Gastrocnemius medialis (tissue), 4 donors: ENCODE measurements around the gene PLSCR3. TPM values are rescaled to one million over a fixed set of nuclear protein-coding genes. Genes with fewer than 3 reads are reported as not detected.

Source experiments
- ATAC-seq, 2 donors: fragments of 150-250 bp; one replicate each; pipeline ENCODE4 v1.9.1; 2016
- DNase-seq, 2 donors: peaks; one replicate each; pipeline ENCODE4 v3.0.0-alpha.2; 2019
- H3K27ac ChIP-seq, 4 donors: fragments of 200-600 bp; sonication (generic); 1 replicate in 1 of 4; 2 replicates in 3 of 4; pipeline ENCODE4 v1.5.1; 2016 to 2018; ENCODE audit warnings: mild to moderate bottlenecking in 2 of 4, moderate library complexity in 1 of 4
- H3K27me3 ChIP-seq, 3 donors: fragments of 200-600 bp; sonication (generic) in 2 of 3; 1 replicate in 1 of 3; 2 replicates in 2 of 3; pipeline versions ENCODE4 v1.5.1 to v1.6.0; 2016 to 2019; ENCODE audit warnings: mild to moderate bottlenecking in 1 of 3, moderate library complexity in 1 of 3
- H3K36me3 ChIP-seq, 2 donors: fragments of 200-600 bp; sonication (generic) in 1 of 2; one replicate each; pipeline ENCODE4 v1.5.1; 2017 to 2018
- H3K4me1 ChIP-seq, 2 donors: fragments of 200-600 bp; sonication (generic) in 1 of 2; one replicate each; pipeline ENCODE4 v1.5.1; 2016 to 2017; ENCODE audit warnings: mild to moderate bottlenecking in 2 of 2
- H3K4me3 ChIP-seq, 4 donors: fragments of 200-600 bp; sonication (generic) in 3 of 4; 1 replicate in 1 of 4; 2 replicates in 3 of 4; pipeline ENCODE4 v1.5.1; 2016 to 2019; ENCODE audit warnings: mild to moderate bottlenecking in 2 of 4
- H3K9me3 ChIP-seq, 3 donors: fragments of 200-600 bp; sonication (generic) in 2 of 3; 1 replicate in 1 of 3; 2 replicates in 2 of 3; pipeline ENCODE4 v1.5.1; 2016 to 2019
- POLR2A ChIP-seq, 2 donors: fragments of 450-650 bp; IDR thresholded peaks; one replicate each; pipeline ENCODE4 v1.6.1; 2017; ENCODE audit warnings: antibody characterized with exemption in 2 of 2, mild to moderate bottlenecking in 2 of 2, moderate library complexity in 2 of 2
- in situ Hi-C, 4 donors: fragments of 200-750 bp; cut with MboI; loops; one replicate each; pipeline versions ENCODE4 v1.15.0 to v1.8.0; 2017; ENCODE audit warnings: low sequenced_read_pairs in 4 of 4
- intact Hi-C: fragments of 100-400 bp; cut with DNase I; formaldehyde crosslinking; loops from one replicate; pipeline ENCODE4 v1.15.1; 2023; ENCODE audit warnings: low total_unique reads
- total RNA-seq, 4 donors: library from RNA; depleted of rRNA; stranded (reverse); fragments of >200 nt; gene quantifications; one replicate each; pipeline versions ENCODE4 v1.1.0 to v1.2.3, GENCODE V29; 2016
- TF ChIP-seq, protein P1 (sequence below), 5 experiments: fragments of 450-650 bp in 3 of 5; fragments of 200-600 bp in 2 of 5; sonication (generic) in 2 of 5; IDR thresholded peaks in 4 of 5; conservative IDR thresholded peaks in 1 of 5; 1 replicate in 4 of 5; 2 replicates in 1 of 5; pipeline ENCODE4 v1.5.1; 2016 to 2019; ENCODE audit warnings: antibody characterized with exemption in 5 of 5, mild to moderate bottlenecking in 3 of 5, moderate library complexity in 3 of 5

PLSCR3 gene
- 10 to 100 TPM in 3 of 4 donors, 1 to 10 TPM in 1; 8.9 to 20.3 (median 14.4) TPM for total RNA-seq

DNA sequence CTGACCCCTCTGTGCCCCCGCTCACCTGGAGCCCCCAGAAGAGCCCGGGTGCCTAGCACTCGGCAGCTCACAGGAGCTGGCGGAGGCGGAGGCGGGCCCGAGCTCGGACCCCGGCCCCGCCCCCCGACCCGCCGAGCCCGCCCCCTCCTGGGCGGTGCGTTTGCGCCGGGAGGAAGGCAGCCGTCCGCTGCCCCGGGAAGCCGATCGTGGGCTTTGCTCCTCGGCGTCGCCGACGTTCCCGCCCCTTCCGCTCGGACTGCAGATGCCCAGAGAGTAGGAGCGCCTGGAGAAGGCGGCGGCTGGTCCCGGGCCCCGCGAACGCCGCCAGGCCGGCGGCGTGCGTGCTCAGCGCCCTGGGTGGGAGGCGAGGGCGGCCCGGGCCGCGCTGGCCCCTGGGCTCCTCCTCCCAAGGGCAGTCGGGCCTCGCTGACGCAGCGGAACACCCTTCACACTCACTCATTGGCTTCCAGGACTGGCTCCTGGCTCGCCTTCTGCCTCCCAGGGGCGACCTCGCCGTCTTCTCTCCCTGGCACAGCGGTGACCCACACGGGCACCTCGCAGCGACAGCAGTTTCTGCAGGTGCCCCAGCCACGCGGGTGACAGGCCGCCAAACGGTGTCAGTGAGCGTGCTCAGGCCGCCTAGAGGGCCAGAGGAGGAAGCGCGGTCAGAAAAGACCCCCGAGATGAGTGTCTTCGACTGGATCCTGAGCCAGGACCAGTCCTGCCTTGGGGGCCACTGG is at the start of gene PLSCR3:
PLSCR3 (minus strand) TSS at position 74 of the 740 bp plus-strand sequence. CDS start 415 bp downstream, outside the sequence.
- peak; percentile 64 to 81 for DNase-seq
- TF ChIP-seq, protein P1, sequence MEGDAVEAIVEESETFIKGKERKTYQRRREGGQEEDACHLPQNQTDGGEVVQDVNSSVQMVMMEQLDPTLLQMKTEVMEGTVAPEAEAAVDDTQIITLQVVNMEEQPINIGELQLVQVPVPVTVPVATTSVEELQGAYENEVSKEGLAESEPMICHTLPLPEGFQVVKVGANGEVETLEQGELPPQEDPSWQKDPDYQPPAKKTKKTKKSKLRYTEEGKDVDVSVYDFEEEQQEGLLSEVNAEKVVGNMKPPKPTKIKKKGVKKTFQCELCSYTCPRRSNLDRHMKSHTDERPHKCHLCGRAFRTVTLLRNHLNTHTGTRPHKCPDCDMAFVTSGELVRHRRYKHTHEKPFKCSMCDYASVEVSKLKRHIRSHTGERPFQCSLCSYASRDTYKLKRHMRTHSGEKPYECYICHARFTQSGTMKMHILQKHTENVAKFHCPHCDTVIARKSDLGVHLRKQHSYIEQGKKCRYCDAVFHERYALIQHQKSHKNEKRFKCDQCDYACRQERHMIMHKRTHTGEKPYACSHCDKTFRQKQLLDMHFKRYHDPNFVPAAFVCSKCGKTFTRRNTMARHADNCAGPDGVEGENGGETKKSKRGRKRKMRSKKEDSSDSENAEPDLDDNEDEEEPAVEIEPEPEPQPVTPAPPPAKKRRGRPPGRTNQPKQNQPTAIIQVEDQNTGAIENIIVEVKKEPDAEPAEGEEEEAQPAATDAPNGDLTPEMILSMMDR (IDR thresholded peaks at IDR 0.05 in 4 of 5, conservative IDR thresholded peaks at IDR 0.05 in 1 of 5): peak; percentile 32 to 61 (median 42)
- peak; percentile 93 for TF ChIP-seq POLR2A (IDR thresholded peaks at IDR 0.05)
- Histone ChIP-seq H3K9me3 (no peaks in the 10 kb centered on the region), H3K27me3 (no peaks in the 10 kb centered on the region), H3K4me1 (peaks cover 9 to 10% of the 10 kb centered on the region in 2 donors), H3K4me3 (peak within 1 kb of the TSS; percentile 73 to 97 (median 88)), H3K36me3 (peaks cover 0 to 19% of the 10 kb centered on the region in 2 donors), H3K27ac (peak within 1 kb of the TSS; percentile 83 to 97 (median 90))
- in situ Hi-C loops: no loop called here
- ATAC-seq: peak; percentile 89 to 91
- intact Hi-C loops: loop anchor here (1.0 kb wide), 4 partner anchors 9 to 90 kb away; partner anchors contain the start of genes POLR2A and TMEM102

DNA sequence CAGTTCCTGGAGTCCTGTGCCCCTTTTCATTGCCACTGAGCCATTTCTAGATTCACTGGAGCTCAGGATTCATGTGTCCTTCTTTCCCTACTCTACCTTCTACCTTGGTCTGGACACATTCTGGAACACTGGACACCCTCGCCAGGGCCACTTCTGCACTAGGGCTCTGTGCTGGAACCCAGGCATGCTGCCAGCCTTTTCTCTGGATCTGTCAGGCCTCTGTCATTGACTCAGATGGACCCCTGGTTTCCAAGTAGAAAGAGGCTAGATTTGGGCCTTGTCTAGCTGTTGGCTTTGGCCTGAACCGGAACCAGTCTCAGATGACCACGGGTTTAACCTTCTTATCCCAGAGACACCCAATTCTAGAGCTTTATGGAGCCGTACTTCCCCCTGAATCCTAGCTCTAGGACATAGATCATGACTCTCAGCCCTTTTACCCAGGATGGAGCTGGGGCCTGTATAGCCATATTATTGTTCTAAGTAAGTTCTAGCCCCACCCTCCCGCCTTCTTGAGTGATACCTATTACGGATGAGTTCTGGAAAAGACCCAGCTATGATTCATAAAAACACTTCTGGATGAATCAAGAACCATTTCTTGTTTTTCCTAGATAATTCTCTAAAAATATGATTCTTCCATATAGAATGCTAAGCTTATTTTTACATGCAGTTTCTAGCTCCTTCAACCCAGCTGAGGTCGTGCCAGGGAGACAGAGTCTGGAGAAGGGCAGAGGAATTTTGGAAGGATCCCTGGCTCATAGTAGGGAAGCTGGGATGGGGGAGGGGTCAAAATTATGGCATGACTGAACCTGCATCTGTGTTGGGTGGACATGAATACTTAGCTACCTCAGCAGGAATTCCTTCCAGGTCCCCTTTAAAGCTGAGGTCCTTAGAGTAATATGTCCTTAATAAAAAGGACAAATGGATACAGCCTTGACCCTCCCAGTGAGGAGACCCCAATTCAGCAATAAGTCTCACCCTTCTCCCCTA is 49.5 kb upstream of the PLSCR3 start:
- no peak for ATAC-seq
- in situ Hi-C loops: loop anchor here in 2 of 4 donors (5.0 to 25.0 kb wide), 2 partner anchors 34 to 119 kb away; partner anchors contain the start of genes SENP3 (in 1 of the 2), TNFSF13 (in 1 of the 2) and ZBTB4 (in 1 of the 2)
- TF ChIP-seq, protein P1 (IDR thresholded peaks at IDR 0.05 in 4 of 5, conservative IDR thresholded peaks at IDR 0.05 in 1 of 5): no peak
- no peak for TF ChIP-seq POLR2A (IDR thresholded peaks at IDR 0.05)
- H3K27ac ChIP-seq: peak overlapping the region; percentile 94 to 100 (median 98)
- no peak for DNase-seq
- H3K4me1 ChIP-seq: peaks cover 28 to 53% of the 10 kb centered on the region in 2 donors
- intact Hi-C loops: loop anchor here (2.0 kb wide), 2 partner anchors 33 to 117 kb away; partner anchors contain the start of gene SENP3
- peak overlapping the region in 1 of 4 donors; percentile 69 for H3K4me3 ChIP-seq
- no peaks in the 10 kb centered on the region for H3K9me3 ChIP-seq
- peaks cover 0 to 13% of the 10 kb centered on the region in 2 donors for H3K36me3 ChIP-seq
- H3K27me3 ChIP-seq: peaks cover 0 to 4% (median 0%) of the 10 kb centered on the region in 3 donors

DNA sequence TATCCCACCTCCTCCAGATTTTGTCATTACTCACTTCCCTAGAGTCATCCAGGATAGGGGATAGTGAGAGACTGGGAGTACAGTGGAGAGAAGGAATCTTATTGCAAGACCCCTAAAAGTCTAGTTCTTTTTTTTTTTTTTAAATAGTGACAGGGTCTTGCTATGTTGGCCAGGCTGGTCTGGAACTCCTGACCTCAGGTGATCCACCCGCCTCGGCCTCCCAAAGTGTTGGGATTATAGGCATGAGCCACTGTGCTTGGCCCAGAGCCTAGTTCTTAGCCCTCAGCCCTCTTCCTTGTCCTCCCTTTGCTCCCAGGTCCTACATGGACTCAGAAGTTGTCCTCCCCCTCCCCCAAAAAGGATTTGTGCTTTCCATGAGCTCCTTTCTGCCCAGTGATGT is 47.8 kb upstream of the PLSCR3 start:
- TF ChIP-seq POLR2A (IDR thresholded peaks at IDR 0.05): no peak
- TF ChIP-seq, protein P1 (IDR thresholded peaks at IDR 0.05 in 4 of 5, conservative IDR thresholded peaks at IDR 0.05 in 1 of 5): no peak
- in situ Hi-C loops: loop anchor here in 2 of 4 donors (5.0 to 25.0 kb wide), 2 partner anchors 35 to 120 kb away; partner anchors contain the start of genes SENP3 (in 1 of the 2), TNFSF13 (in 1 of the 2) and ZBTB4 (in 1 of the 2)
- DNase-seq (no peak), ATAC-seq (no peak)
- H3K27ac ChIP-seq: peak overlapping the region in 3 of 4 donors; percentile 97 to 100 (median 98)
- H3K9me3 ChIP-seq: no peaks in the 10 kb centered on the region
- peaks cover 32 to 67% of the 10 kb centered on the region in 2 donors for H3K4me1 ChIP-seq
- H3K36me3 ChIP-seq: no peaks in the 10 kb centered on the region
- peaks cover 0 to 4% (median 0%) of the 10 kb centered on the region in 3 donors for H3K27me3 ChIP-seq
- intact Hi-C loops: no loop called here
- no peak overlapping the region for H3K4me3 ChIP-seq

DNA sequence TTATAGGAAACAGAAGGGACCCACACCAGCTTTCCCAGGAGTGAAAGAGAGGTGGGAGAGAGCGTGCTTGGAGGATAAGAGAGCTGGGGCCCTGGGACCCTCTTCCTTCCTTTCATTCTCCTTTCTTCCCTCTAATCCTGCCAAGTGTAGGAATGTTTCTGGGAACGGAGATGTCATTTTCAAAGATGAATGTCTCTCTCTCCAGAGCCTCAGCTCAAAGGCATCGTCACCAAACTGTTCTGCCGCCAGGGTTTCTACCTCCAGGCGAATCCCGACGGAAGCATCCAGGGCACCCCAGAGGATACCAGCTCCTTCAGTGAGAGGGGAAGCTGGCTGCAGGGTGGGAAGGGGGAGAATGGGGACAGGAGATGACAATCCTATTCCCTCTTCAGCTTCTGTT is 46.9 kb upstream of the PLSCR3 start:
- intact Hi-C loops: no loop called here
- Histone ChIP-seq H3K4me3 (peak overlapping the region in 1 of 4 donors; percentile 62), H3K27me3 (peaks cover 0 to 4% (median 0%) of the 10 kb centered on the region in 3 donors), H3K4me1 (peaks cover 38 to 67% of the 10 kb centered on the region in 2 donors), H3K36me3 (no peaks in the 10 kb centered on the region), H3K9me3 (no peaks in the 10 kb centered on the region), H3K27ac (peak overlapping the region; percentile 44 to 100 (median 88))
- in situ Hi-C loops: loop anchor here in 2 of 4 donors (5.0 to 25.0 kb wide), 2 partner anchors 36 to 121 kb away; partner anchors contain the start of genes SENP3 (in 1 of the 2), TNFSF13 (in 1 of the 2) and ZBTB4 (in 1 of the 2)
- DNase-seq (no peak), ATAC-seq (no peak)
- TF ChIP-seq POLR2A (IDR thresholded peaks at IDR 0.05): no peak
- TF ChIP-seq, protein P1 (IDR thresholded peaks at IDR 0.05 in 4 of 5, conservative IDR thresholded peaks at IDR 0.05 in 1 of 5): no peak
